GM19043 (cell line): ENCODE data around the gene PHF21B.
"Not testable (repeated sequence)": the region's sequence is repeated elsewhere in the genome, so short reads cannot be mapped to it uniquely, and the experiment has no call there.

ENCODE experiments used
- ATAC-seq: cut with Tn5 transposase; IDR thresholded peaks from one replicate; pipeline ENCODE4 v1.9.1; 2021; ENCODE audit warnings: low read depth; ENCODE audit not compliant: unreplicated experiment

PHF21B gene

GRCh38 chr22:44925465-44926123 is 84.2 kb downstream of the PHF21B start:
- no peak for ATAC-seq

- no peak for ATAC-seq
Measured at GRCh38 chr22:44924710-44925109, 85.1 kb downstream of the PHF21B start.

GRCh38 chr22:44924098-44924497 is 85.7 kb downstream of the PHF21B start:
- ATAC-seq: no peak

- not testable (repeated sequence) for ATAC-seq
Measured at GRCh38 chr22:44921766-44922165, 88.0 kb downstream of the PHF21B start.

- no peak for ATAC-seq
Measured at GRCh38 chr22:44920183-44920582, 89.6 kb downstream of the PHF21B start.

GRCh38 chr22:44919691-44920090 is 90.1 kb downstream of the PHF21B start:
- no peak for ATAC-seq

GRCh38 chr22:44918925-44919392 is 90.8 kb downstream of the PHF21B start:
- ATAC-seq: no peak

- no peak for ATAC-seq
Measured at GRCh38 chr22:44918166-44918924, 91.5 kb downstream of the PHF21B start.

- no peak for ATAC-seq
Measured at GRCh38 chr22:44917372-44918165, 92.2 kb downstream of the PHF21B start.

GRCh38 chr22:44916281-44917231 is 93.2 kb downstream of the PHF21B start:
- ATAC-seq: no peak

GRCh38 chr22:44915441-44915840 is 94.4 kb downstream of the PHF21B start:
- no peak for ATAC-seq

- ATAC-seq: no peak
Measured at GRCh38 chr22:44914026-44914721, 95.6 kb downstream of the PHF21B start.

GRCh38 chr22:44913198-44913983 is 96.4 kb downstream of the PHF21B start:
- no peak for ATAC-seq

GRCh38 chr22:44909241-44909640 is 100.6 kb downstream of the PHF21B start:
- ATAC-seq: no peak

GRCh38 chr22:44907765-44908737 is 101.8 kb downstream of the PHF21B start:
- no peak for ATAC-seq

GRCh38 chr22:44906999-44907644 is 102.7 kb downstream of the PHF21B start:
- ATAC-seq: no peak
